Fibroblast of skin of abdomen (primary cell): ENCODE data around the gene DUSP12.
"Not testable (repeated sequence)": the region's sequence is repeated elsewhere in the genome, so short reads cannot be mapped to it uniquely, and the experiment has no call there.

Experiments
- DNase-seq: peaks from one replicate; pipeline ENCODE4 v3.0.0-alpha.2; 2013

Gene DUSP12

GRCh38 chr1:161727256-161727924, 22.2 kb upstream of the DUSP12 start:
- DNase-seq = peak; percentile 86

- DNase-seq = no peak
These were observed 21.0 kb upstream of the DUSP12 start for GRCh38 chr1:161728376-161729226.

DNA sequence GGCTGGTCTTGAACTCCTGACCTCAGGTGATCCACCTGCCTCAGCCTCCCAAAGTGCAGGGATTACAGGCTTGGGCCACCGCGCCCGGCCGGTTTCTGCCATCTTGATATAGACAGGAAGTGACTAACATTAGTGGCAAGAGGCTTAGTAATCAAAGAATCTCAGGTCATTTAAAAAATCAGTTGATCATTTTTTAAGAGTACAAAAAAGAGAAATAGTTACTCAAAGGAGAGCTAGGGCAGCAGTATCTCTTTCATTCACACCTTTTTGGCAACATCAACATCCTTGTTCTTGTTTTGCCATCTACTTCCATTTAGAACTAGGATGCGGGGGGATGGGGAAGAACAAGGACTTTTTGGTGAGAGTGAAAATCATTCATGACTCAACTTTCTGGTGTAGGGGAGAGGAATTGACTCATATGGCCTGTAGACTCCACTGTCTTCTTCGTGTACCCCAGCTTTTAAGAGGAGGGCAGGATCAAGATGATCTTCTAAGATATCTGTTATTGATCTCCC, 19.5 kb upstream of the DUSP12 start:
- DNase-seq = peak; percentile 65

- DNase-seq = no peak
These were observed 18.3 kb upstream of the DUSP12 start for GRCh38 chr1:161731241-161731640.

DNA sequence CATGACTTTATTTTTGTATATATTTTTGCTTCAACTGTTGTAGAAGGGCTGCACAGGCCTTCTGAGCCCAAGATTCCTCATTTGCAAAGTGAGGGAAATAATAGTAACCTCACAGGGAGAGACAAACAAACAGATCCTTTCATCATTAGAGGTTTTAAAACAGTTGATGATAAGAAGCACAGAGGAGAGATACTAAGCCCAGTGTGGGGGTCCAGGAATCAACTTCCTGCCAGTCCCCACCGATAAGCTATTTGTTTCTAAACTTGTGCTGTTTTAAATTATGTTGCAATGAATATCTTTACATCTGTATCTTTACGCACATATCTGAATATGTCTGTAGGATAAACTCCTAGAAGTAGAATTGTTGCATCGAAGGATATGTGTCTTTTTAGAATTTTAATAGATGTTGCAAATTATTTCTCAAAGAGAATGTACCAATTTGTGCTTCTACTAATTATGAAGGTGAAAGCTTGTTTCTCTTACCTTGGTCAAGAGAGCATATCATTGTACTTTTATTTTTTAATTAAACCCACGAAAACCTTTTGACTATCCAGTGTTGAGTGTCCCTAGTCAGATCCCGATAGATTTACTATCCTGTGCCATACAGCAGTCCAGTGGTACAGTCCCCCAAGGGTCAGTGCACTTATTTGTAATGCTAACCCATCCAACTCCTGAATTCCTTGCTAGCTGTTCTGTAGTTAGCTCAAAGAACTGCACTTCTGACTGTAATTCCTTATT, 17.4 kb upstream of the DUSP12 start:
- no peak for DNase-seq

DNA sequence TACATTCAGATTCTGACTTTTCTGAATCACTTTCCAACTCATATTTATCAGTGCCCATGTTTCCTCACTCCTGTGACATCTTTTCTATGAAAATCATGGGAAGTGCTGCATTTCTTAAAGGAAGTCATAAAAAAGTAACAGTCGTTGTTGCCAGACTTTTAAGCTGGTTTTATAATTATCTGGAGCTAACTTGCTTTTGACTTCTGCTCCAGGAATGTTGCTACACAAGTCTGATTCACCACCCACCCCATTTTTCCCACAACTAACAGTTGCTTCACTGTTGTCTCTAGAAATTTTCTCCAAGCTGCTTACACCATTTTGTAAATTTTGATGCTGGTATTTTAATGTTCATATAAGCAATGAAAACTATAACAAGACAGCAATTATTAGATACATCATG, 16.1 kb upstream of the DUSP12 start:
- DNase-seq = peak; percentile 89

- no peak for DNase-seq
These were observed 13.7 kb upstream of the DUSP12 start for GRCh38 chr1:161735837-161736236.

DNA sequence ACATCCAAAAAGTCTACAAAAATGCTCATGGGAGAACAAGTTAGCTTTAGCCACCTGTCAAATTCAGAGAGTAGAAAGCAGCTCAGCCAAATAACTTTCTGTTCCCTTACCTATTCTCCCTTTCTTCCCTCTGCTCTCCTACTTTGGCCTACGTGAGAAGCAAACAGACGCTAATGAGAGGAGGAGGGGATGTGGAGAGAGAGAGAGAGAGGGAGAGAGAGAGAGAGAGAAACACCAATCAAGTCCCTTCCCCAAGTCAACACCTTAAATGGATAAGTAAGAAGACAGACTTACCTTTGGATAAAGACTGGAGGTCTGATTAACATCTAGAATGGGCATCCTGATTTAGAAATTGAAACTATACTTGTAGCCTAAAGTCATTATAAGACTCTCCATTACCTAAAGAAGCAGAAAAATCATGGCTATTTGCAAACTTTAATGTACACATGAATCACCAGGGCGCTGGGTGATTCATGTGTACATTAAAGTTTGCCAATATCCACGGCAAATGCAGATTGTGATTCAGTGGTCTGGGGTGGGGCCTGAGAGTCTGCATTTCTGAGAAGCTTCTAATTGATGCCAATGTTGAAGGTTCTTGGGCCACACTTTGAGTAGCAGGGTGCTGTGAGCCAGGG, 13.1 kb upstream of the DUSP12 start:
- DNase-seq = peak; percentile 64

DNA sequence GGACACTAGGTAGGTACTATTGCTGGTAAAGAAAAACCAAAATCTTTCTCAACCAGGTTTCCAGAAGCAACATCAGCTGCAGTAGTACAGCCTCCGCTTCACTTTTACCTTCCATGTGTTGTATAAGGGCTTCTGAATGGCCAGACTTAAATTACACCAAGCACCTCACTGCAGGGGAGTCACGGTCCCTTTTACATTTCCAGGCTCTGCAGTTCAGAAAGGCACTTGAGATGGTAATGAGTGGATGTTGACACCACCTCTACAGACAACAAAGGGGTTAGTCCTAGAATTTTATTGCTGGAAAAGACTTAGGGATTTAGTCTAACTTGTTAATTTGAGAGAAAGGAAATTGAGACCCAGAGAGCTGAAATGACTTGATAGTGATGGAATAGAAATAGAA, 12.0 kb upstream of the DUSP12 start:
- no peak for DNase-seq

- DNase-seq = peak; percentile 80
These were observed 10.8 kb upstream of the DUSP12 start for GRCh38 chr1:161738627-161739287.

DNA sequence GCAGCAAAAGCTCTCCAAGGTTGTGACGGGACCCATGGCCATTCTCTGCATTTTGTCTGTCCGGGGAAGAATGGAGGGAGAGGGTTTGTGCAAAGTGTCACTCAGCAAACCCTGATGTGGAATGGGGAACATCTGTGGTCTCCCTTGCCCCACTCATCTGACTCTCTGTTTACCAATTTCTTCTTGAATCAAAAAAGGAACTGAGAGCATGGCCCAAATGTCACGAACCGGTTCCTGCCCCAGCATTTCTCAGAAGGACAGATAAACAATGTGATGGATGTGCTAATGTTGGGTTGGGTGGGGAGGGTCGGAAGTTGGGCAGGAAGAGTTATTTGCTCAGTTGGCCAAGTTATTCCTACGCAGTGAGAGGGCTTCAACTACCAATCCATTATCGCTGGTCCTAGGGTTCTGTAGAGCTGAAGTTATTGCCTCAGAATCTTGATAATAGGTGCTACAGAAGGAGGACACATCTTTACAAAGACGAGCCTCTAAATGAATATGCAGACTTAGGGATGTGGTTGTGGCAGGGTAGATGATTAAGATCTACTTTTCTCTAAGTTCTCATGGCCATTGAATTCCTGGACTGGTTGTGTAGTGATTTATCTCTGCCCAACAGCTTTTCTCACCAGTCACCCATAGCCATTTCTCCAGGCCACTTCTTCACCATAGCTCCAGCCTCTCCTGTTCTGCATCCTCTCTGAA, 9.6 kb upstream of the DUSP12 start:
- no peak for DNase-seq

GRCh38 chr1:161740921-161741320, 8.7 kb upstream of the DUSP12 start:
- no peak for DNase-seq

GRCh38 chr1:161743231-161743630, 6.4 kb upstream of the DUSP12 start:
- DNase-seq = no peak

DNA sequence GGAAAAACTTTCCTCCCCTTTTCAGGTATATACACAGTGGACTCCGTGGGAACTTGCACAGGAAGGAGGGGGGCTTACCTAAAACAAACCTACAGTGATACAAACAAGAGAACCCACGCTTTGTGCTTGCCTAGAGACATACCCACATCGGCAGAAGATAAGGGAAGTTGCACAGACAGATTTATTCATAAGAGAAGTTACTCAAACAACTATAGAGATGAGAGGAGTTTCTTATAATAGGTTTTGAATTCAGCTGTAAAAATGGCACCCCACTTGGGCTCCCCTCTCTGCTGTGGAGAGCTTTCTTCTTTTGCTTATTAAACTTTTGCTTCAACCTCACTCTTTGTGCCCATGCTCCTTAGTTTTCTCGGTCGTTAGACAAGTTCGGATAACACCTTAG, 1.8 kb upstream of the DUSP12 start:
- DNase-seq = no peak

- no peak for DNase-seq
These were observed 14.0 kb downstream of the DUSP12 start for GRCh38 chr1:161763522-161764098.

DNA sequence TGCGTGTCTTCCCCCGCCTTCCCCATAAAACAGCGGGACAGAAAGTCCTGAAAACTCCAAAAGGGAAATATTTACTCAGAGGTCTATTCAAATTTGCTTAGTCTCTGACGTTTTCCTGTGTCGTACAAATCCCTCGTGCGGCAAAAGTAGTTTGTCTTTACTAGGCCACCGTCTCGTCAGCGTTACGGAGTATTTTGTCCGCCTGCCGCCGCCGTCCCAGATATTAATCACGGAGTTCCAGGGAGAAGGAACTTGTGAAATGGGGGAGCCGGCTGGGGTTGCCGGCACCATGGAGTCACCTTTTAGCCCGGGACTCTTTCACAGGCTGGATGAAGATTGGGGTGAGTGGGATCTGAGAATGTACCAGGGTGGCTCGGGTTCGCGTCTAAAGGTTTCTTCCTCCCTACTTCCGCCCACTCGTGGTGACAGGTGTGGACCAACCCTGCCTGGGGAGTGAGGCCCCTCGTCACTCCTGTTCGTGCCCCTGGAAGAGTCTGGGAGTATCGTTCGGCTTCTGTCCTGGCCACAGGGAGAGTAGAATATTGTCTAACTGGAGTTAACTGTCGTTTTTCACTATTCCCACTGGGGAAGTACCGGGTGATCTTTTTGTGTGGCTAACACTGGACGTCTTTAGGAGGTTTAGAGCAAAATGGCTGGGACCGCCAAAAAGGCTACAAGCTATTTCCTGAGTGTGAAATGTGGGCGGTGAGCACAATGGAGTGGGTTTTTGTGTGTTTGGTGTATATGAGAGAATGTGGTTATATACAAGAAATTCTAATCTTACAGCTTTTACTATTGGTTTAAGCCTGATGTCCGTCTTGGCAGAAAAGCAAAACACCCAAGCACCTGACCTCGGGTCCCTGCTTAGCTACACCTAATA, 16.8 kb downstream of the DUSP12 start, which contains the start of gene ATF6:
Gene ATF6, plus strand, starts transcription at position 219 of the 880 bp plus-strand sequence. Its CDS starts 41 bp downstream, at position 260.
- peak; percentile 93 for DNase-seq

DNA sequence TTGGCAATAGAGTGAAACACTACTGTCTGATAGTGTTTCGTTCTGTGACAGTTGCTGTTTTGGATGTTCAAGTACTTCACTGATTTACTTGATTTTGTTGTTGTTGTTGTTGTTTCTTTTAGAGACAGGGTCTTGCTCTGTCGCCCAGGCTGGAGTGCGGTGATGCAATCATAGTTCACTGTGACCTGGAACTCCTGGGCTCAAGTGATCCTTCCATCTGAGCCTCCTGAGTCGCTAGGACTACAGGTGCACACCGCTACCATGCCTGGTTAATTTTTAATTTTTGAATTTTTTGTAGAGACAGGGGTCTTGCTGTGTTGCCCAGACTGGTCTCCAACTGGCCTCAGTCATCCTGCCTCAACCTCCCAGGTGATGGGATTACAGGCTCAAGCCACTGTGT, 18.9 kb downstream of the DUSP12 start:
- no peak for DNase-seq

- DNase-seq = no peak
These were observed 19.5 kb downstream of the DUSP12 start for GRCh38 chr1:161768986-161769672.

DNA sequence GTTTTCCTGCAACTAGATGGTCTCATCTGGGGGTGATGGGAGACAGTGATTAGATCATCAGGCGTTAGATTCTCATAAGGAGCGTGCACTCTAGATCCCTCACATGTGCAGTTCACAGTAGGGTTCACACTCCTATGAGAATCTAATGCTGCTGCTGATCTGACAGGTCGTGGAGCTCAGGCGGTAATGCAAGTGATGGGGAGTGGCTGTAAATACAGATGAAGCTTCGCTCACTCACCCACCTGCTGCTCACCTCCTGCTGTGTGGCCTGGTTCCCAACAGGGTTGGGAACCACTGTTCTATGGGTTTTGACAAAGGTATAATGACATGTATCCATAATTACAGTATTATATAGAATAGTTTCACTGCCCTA, 20.1 kb downstream of the DUSP12 start:
- not testable (repeated sequence) for DNase-seq
